GM18499 (cell line): ENCODE data around the gene DGKH.

Experiments
- ATAC-seq: cut with Tn5 transposase; IDR thresholded peaks from one replicate; pipeline ENCODE4 v1.9.1; 2021; ENCODE audit warnings: moderate number of reproducible peaks; ENCODE audit not compliant: insufficient read depth, unreplicated experiment

The DGKH gene

GRCh38 chr13:42048342-42048683 is at the start of gene DGKH:
TSS of gene DGKH (plus strand) at chr13:42048648. CDS start at chr13:42048774, 126 bp downstream.
- ATAC-seq, result no peak

GRCh38 chr13:42000846-42001245 is 47.6 kb upstream of the DGKH start:
- no peak for ATAC-seq

- no peak for ATAC-seq
Measured at GRCh38 chr13:42001580-42001979, 46.9 kb upstream of the DGKH start.

- ATAC-seq, result no peak
Measured at GRCh38 chr13:42002066-42002465, 46.4 kb upstream of the DGKH start.

GRCh38 chr13:42007844-42008243 is 40.6 kb upstream of the DGKH start:
- no peak for ATAC-seq

- ATAC-seq, result no peak
Measured at GRCh38 chr13:42009057-42009456, 39.4 kb upstream of the DGKH start.

- no peak for ATAC-seq
Measured at GRCh38 chr13:42011601-42012350, 36.7 kb upstream of the DGKH start.

- ATAC-seq, result no peak
Measured at GRCh38 chr13:42014119-42014518, 34.3 kb upstream of the DGKH start.

GRCh38 chr13:42017264-42017663 is 31.2 kb upstream of the DGKH start:
- ATAC-seq, result no peak

GRCh38 chr13:42021851-42022250 is 26.6 kb upstream of the DGKH start:
- no peak for ATAC-seq

- ATAC-seq, result no peak
Measured at GRCh38 chr13:42022336-42022735, 26.1 kb upstream of the DGKH start.

- ATAC-seq, result no peak
Measured at GRCh38 chr13:42022796-42023493, 25.5 kb upstream of the DGKH start.

GRCh38 chr13:42027286-42027685 is 21.2 kb upstream of the DGKH start:
- no peak for ATAC-seq

- ATAC-seq, result no peak
Measured at GRCh38 chr13:42028113-42028799, 20.2 kb upstream of the DGKH start.

GRCh38 chr13:42035905-42036521 is 12.4 kb upstream of the DGKH start:
- no peak for ATAC-seq

GRCh38 chr13:42036711-42037110 is 11.7 kb upstream of the DGKH start:
- ATAC-seq, result no peak

- no peak for ATAC-seq
Measured at GRCh38 chr13:42038661-42039456, 9.6 kb upstream of the DGKH start.

- no peak for ATAC-seq
Measured at GRCh38 chr13:42039457-42039945, 8.9 kb upstream of the DGKH start.

GRCh38 chr13:42039946-42040729 is 8.3 kb upstream of the DGKH start:
- peak; percentile 31 for ATAC-seq
